GM21529 (cell line): ENCODE results near the gene KIF23.

Source experiments
- ATAC-seq: cut with Tn5 transposase; IDR thresholded peaks from one replicate; pipeline ENCODE4 v1.9.1; 2021; ENCODE audit not compliant: unreplicated experiment

KIF23 gene

GRCh38 chr15:69394556-69395282 lies 19.4 kb upstream of the KIF23 start:
- no peak for ATAC-seq

GRCh38 chr15:69395460-69395859 lies 18.7 kb upstream of the KIF23 start:
- ATAC-seq, result no peak

GRCh38 chr15:69395991-69396390 lies 18.2 kb upstream of the KIF23 start:
- no peak for ATAC-seq

DNA sequence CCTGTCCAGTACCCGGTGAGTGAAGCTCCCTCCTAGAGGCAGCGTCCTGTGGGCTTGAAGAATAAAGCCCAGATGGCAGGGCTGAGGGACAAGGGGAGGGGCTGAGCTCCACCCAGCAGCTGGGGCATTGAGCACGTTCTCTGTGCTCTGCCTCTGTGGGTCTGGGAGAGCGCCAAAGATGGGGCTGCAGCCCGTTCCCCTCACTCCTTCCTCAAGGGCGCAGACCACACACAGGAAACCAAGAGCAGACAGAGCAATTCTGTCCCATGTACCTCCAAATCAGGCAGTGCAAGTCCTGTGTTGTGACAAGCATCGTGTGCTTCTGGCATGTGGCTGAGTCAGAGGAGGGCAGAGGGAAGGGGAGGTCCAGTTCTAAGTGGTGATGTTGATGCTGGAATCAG lies 15.7 kb upstream of the KIF23 start:
- no peak for ATAC-seq

GRCh38 chr15:69400850-69401249 lies 13.3 kb upstream of the KIF23 start:
- no peak for ATAC-seq

- no peak for ATAC-seq
These were observed 11.3 kb upstream of the KIF23 start for GRCh38 chr15:69402816-69403215.

DNA sequence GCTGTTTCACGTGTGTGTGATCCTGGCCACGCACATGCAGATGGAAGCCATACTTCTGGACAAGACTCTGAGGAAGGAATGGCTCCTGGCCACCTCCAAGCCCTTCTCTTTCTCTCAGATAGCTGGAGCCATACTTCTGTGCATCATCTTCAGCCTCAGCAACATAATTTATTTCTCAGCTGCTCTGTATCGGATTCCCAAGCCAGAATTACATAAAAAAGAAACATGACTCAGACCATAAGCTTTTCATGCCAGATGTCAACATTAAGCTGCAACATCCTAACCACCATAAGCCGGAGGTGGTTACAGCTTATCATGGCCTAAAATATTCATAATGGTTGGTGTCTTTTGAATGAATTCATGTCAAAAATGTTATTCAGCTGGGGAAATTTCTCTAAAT lies 10.6 kb upstream of the KIF23 start:
- ATAC-seq, result no peak

DNA sequence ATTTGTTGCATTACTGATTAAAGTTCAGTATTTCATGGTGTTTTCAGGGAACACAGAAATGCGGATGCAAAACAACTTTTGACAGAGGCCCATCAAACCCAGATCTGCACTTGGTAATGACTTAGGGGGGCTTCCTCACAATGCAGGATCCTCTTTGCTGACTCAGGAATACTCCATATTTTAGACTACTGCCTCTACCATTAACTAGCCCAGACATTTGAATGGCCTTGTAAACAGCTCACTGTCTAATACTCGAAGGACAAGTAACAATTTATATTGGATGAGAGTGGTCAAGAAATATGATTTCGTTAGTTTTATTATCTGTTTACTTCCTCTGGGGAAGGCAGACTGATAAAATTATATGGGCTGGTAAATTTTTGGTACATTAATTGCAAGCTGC lies 9.0 kb upstream of the KIF23 start:
- no peak for ATAC-seq

GRCh38 chr15:69407719-69408400 lies 6.3 kb upstream of the KIF23 start:
- ATAC-seq, result no peak

DNA sequence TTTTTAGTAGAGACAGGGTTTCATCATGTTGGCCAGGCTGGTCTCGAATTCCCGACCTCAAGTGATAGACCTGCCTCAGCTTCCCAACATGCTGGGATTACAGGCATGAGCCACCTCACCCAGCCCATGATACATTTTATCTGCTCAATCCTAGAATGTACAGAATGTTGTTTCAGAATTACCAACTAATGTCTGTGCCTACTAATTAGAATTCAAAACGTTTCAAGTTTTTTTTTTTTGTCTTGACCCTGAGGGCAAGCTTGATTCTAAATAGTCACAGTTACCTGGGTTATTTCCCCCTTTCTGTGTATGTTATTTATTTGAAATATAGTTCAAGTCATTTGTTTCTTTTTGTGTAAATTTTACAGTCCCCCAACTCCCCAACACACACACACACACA lies 5.3 kb upstream of the KIF23 start:
- no peak for ATAC-seq

DNA sequence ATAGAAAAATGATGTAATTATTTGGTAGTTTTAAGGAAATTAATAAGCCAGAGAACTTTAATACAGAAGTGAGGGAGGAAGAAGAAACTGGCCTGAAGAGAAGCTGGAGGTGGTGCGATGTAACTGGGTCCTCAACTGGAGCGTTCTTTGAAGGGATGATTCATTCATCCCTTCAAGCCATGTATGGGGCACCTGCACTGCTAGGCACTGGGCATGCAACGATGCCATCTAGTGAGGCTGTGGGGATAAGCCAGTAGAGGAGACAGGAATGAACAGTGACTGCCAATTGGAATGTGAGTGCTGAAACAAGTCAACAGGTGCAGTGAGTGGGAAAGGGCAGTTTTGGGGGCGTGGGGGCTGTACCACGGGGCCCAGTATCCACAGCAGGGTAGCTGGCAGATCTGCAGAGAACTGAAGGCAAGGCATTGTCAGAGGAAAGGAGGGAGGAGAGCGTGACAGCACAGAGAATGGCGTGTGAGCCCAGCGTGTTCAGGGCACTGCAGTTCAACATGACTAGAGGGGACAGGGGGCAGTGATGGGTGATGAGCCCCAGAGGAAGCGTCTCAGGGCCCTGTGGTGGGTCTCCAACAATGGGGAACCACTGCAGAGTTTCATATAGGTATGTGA lies 3.8 kb upstream of the KIF23 start:
- ATAC-seq, result no peak

GRCh38 chr15:69412274-69412673 lies 1.9 kb upstream of the KIF23 start:
- ATAC-seq, result no peak

DNA sequence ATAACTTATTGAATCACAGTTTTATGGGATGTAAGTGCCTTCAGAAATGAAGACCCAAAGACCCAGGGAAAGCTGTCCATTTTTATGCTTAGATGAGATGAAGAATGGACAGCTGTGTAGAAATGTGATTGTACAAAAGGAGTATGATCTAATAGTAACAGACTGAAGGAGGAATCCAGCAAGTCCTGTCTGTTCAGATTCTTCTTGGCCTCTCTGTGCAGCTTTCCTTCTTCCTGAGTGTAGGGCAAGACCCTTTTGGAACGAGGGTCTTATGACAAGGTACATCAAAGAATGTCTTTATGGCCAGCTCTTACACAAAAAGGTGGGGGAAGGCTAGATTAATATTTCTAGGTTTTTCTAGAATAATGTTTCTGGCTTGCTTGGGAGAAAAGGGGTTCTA lies 1.4 kb upstream of the KIF23 start:
- ATAC-seq, result no peak

GRCh38 chr15:69414701-69415167 lies 585 bp downstream of the KIF23 start:
- ATAC-seq, result peak; percentile 48

DNA sequence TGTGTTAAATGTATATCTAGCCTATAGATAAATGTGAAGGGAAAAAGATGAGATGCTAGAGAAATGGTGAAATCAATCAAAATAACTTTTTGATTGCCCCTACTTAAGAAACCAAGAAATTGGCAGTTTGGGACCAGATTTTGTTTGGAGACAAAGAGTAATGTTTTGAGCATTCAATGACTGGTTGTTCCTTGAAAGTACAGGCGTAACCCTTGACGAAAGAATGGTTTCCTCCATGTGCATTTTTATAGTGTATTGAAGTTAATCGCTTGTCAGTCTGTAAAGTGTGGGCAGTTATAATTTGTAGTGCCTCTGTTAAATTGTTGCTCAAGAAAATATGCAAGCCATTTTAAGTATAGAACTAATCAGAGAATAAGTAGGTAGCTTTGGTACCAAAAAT lies 1.2 kb downstream of the KIF23 start:
- ATAC-seq, result no peak

DNA sequence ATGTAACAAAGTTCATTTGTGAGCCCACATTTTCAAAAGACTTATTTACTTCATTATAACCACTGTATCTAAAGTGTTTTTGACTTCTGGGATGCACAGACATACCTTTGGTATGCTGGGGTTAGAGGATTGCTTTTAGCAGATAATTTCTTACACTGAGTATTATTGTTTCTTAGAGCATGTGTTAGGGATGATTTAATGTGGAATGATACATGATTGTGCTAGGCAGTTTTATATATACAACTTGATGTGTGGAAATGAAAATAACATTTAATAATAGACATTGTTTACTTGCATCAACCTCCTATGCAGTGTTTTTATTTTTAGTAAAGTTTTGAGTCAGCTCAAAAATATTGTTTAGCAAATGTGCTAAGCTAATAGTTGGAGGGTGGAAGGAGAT lies 3.4 kb downstream of the KIF23 start:
- ATAC-seq, result no peak

DNA sequence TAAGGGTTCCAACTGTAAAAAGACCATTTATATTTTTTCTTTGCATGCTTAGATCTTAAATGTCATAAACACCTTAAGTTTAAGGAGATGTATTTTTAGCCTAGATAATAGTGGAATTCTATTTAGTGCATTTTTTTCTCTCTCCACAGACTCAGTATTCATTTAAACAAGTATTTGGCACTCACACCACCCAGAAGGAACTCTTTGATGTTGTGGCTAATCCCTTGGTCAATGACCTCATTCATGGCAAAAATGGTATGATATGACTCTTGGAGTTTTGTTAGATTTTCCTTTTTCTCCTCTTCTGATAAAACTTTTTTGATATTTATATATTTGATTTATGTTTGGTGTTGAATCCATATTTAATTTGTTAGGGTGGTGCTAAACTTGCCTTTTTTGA lies 7.3 kb downstream of the KIF23 start:
- ATAC-seq, result no peak

GRCh38 chr15:69422336-69422895 lies 8.3 kb downstream of the KIF23 start:
- ATAC-seq, result no peak

DNA sequence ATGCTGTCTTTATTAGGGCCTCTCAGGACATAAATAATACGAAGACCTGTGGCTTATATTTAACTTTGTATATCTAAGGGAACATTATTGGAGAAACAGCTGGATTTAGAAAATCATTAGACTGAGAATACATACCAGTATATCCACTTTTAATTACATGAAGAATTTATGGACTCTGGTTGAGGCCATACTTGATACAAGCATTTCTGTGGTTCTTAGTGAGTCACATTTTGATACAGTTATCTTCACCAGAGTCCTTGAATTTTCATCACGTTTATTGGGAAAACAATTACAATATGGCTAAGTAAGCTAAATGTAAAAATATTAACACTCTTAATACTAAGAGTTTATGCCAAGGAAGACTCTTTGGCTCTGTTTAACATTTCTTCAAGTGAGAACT lies 9.9 kb downstream of the KIF23 start:
- ATAC-seq, result no peak

- ATAC-seq, result no peak
These were observed 10.7 kb downstream of the KIF23 start for GRCh38 chr15:69424748-69425413.

DNA sequence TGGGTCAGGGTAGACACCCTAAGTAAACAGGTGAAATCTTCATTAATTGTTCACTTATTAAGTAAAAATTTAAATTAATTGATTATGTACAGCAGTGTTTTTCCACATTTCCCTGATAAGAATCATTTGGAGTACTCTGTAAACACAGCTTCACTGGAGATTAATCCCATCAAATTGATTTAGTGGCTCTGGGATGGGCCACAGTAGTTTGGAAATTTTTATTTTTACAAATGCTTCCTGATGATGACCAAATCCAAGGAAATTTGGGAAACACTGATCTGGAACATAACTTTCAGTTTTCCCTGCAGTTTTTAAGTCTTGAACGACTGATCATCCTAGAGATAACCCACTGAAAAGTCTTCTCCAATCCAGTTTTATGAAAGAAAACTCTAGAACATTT lies 19.7 kb downstream of the KIF23 start:
- no peak for ATAC-seq
